Sigmoid colon (tissue), 7 donors: Measurements from ENCODE around the gene TNFRSF1B. TPM values are rescaled to one million over a fixed set of nuclear protein-coding genes. Genes with fewer than 3 reads are reported as not detected.

Source experiments
- DNase-seq: peaks from one replicate; pipeline ENCODE4 v3.0.0-alpha.2; 2019
- H3K27ac ChIP-seq, 4 donors: fragments of 200-600 bp; sonication (generic); one replicate each; pipeline ENCODE4 v1.5.1; 2016 to 2019; ENCODE audit warnings: mild to moderate bottlenecking in 1 of 4
- H3K27me3 ChIP-seq, 3 donors: fragments of 200-600 bp; sonication (generic); one replicate each; pipeline ENCODE4 v1.5.1; 2019; ENCODE audit warnings: mild to moderate bottlenecking in 1 of 3
- H3K36me3 ChIP-seq, 4 donors: fragments of 200-600 bp; sonication (generic); one replicate each; pipeline ENCODE4 v1.5.1; 2016 to 2019
- H3K4me1 ChIP-seq, 4 donors: fragments of 200-600 bp; sonication (generic); one replicate each; pipeline ENCODE4 v1.5.1; 2017 to 2019
- H3K4me3 ChIP-seq, 4 donors: fragments of 200-600 bp; sonication (generic); one replicate each; pipeline ENCODE4 v1.5.1; 2017 to 2019; ENCODE audit warnings: mild to moderate bottlenecking in 2 of 4, moderate library complexity in 1 of 4
- H3K9me3 ChIP-seq, 4 donors: fragments of 200-600 bp in 3 of 4; sonication (generic) in 3 of 4; one replicate each; pipeline versions ENCODE4 v1.5.1 to v1.6.1; 2013 to 2019
- CTCF ChIP-seq, 4 experiments: fragments of 450-650 bp in 3 of 4; fragments of 200-600 bp in 1 of 4; IDR thresholded peaks; one replicate each; pipeline ENCODE4 v1.5.1; 2016 to 2019; ENCODE audit warnings: antibody characterized with exemption in 4 of 4, mild to moderate bottlenecking in 3 of 4, moderate library complexity in 2 of 4
- EP300 ChIP-seq, 4 donors: sonication (generic); formaldehyde crosslinking; IDR thresholded peaks; one replicate each; pipeline ENCODE4 v1.6.1; 2017; ENCODE audit warnings: antibody characterized with exemption in 4 of 4
- POLR2A ChIP-seq, 2 donors: fragments of 450-650 bp; IDR thresholded peaks; one replicate each; pipeline ENCODE4 v1.6.1; 2016; ENCODE audit warnings: antibody characterized with exemption in 2 of 2, mild to moderate bottlenecking in 2 of 2, moderate library complexity in 2 of 2
- POLR2AphosphoS5 ChIP-seq, 4 donors: sonication (generic); formaldehyde crosslinking; IDR thresholded peaks; one replicate each; pipeline ENCODE4 v1.6.1; 2017; ENCODE audit warnings: antibody characterized with exemption in 4 of 4
- WGBS, 2 donors: extraction: QIAGEN DNeasy Blood & Tissue Kit; methylation state at CpG; one replicate each; pipeline ENCODE4 v1.1.7; 2013; 5-methylcytosine and 5-hydroxymethylcytosine counted together
- intact Hi-C: fragments of 100-400 bp; cut with DNase I; formaldehyde crosslinking; loops from one replicate; pipeline ENCODE4 v1.15.1; 2023
- polyA plus RNA-seq, 3 donors: library from polyadenylated mRNA; stranded (reverse); fragments of 200-250 nt; gene quantifications; one replicate each; pipeline ENCODE4 v1.2.3, GENCODE V29; 2013
- total RNA-seq, 4 donors: library from RNA; depleted of rRNA; stranded (reverse); fragments of >200 nt; gene quantifications; one replicate each; pipeline ENCODE4 v1.1.0, GENCODE V29; 2016
- donor health status: healthy with polysubstance abuse.
- donor health status: Bipolar disorder and iron deficiency.
- donor health status: healthy.

The TNFRSF1B gene
- total and polyA plus RNA-seq, 7 donors: 4.2 to 37.2 (median 18.6) TPM

- WGBS, 2 donors: 83 to 90% methylated on average over 12 of the region's 12 CpGs
- Histone ChIP-seq H3K27ac (no peak overlapping the region), H3K4me3 (no peak overlapping the region), H3K9me3 (no peaks in the 10 kb centered on the region), H3K4me1 (peaks cover 0 to 9% (median 4%) of the 10 kb centered on the region in 4 donors), H3K36me3 (no peaks in the 10 kb centered on the region), H3K27me3 (no peaks in the 10 kb centered on the region)
- TF ChIP-seq POLR2A (IDR thresholded peaks at IDR 0.05): no peak
- no peak for TF ChIP-seq POLR2AphosphoS5 (IDR thresholded peaks at IDR 0.05)
- no peak for TF ChIP-seq EP300 (IDR thresholded peaks at IDR 0.05)
- TF ChIP-seq CTCF (IDR thresholded peaks at IDR 0.05): no peak
- intact Hi-C loops: loop anchor here (10.0 kb wide), 1 partner anchor 525 kb away; no protein-coding TSS in a partner anchor
- DNase-seq: no peak
Observed at GRCh38 chr1:12129624-12130023, 37.2 kb upstream of the TNFRSF1B start.

GRCh38 chr1:12130466-12131130 lies 36.2 kb upstream of the TNFRSF1B start:
- Histone ChIP-seq H3K27ac (no peak overlapping the region), H3K36me3 (no peaks in the 10 kb centered on the region), H3K4me3 (no peak overlapping the region), H3K9me3 (no peaks in the 10 kb centered on the region), H3K27me3 (no peaks in the 10 kb centered on the region), H3K4me1 (peaks cover 0 to 4% (median 2%) of the 10 kb centered on the region in 4 donors)
- intact Hi-C loops: loop anchor here (10.0 kb wide), 1 partner anchor 524 kb away; no protein-coding TSS in a partner anchor
- 79 to 85% methylated on average over 13 of the region's 13 CpGs for WGBS, 2 donors
- DNase-seq: no peak
- TF ChIP-seq EP300 (IDR thresholded peaks at IDR 0.05): no peak
- TF ChIP-seq POLR2A (IDR thresholded peaks at IDR 0.05): no peak
- TF ChIP-seq POLR2AphosphoS5 (IDR thresholded peaks at IDR 0.05): no peak
- no peak for TF ChIP-seq CTCF (IDR thresholded peaks at IDR 0.05)

GRCh38 chr1:12132078-12132477 lies 34.7 kb upstream of the TNFRSF1B start:
- H3K4me1 ChIP-seq: peaks cover 0 to 7% (median 3%) of the 10 kb centered on the region in 4 donors
- no peak for DNase-seq
- intact Hi-C loops: loop anchor here (10.0 kb wide), 1 partner anchor 523 kb away; no protein-coding TSS in a partner anchor
- no peak overlapping the region for H3K4me3 ChIP-seq
- H3K27me3 ChIP-seq: no peaks in the 10 kb centered on the region
- no peaks in the 10 kb centered on the region for H3K9me3 ChIP-seq
- WGBS, 2 donors: 85 to 91% methylated on average over 8 of the region's 8 CpGs
- H3K36me3 ChIP-seq: no peaks in the 10 kb centered on the region
- TF ChIP-seq POLR2A (IDR thresholded peaks at IDR 0.05) (no peak), CTCF (IDR thresholded peaks at IDR 0.05) (no peak), EP300 (IDR thresholded peaks at IDR 0.05) (no peak), POLR2AphosphoS5 (IDR thresholded peaks at IDR 0.05) (no peak)
- peak overlapping the region in 2 of 4 donors; percentile 34 to 58 for H3K27ac ChIP-seq

GRCh38 chr1:12134716-12135115 lies 32.1 kb upstream of the TNFRSF1B start:
- no peak for DNase-seq
- Histone ChIP-seq H3K4me3 (no peak overlapping the region), H3K36me3 (no peaks in the 10 kb centered on the region), H3K27me3 (no peaks in the 10 kb centered on the region), H3K4me1 (peaks cover 0 to 7% (median 3%) of the 10 kb centered on the region in 4 donors), H3K9me3 (no peaks in the 10 kb centered on the region), H3K27ac (no peak overlapping the region)
- intact Hi-C loops: loop anchor here (10.0 kb wide), 1 partner anchor 520 kb away; no protein-coding TSS in a partner anchor
- TF ChIP-seq POLR2AphosphoS5 (IDR thresholded peaks at IDR 0.05) (no peak), CTCF (IDR thresholded peaks at IDR 0.05) (no peak), POLR2A (IDR thresholded peaks at IDR 0.05) (no peak), EP300 (IDR thresholded peaks at IDR 0.05) (no peak)
- WGBS, 2 donors: 91 to 96% methylated on average over 10 of the region's 10 CpGs
